GM23338 (cell line): ENCODE results near the gene AMBP. TPM values are rescaled to one million over a fixed set of nuclear protein-coding genes. Genes with fewer than 3 reads are reported as not detected.

Experiments
- ATAC-seq: fragments of 200-7000 bp; cut with Tn5 transposase; 3 replicates; pipeline ENCODE4 v1.9.1; 2020
- DNase-seq: peaks from one replicate; pipeline ENCODE4 v3.0.0-alpha.2; 2015; ENCODE audit warnings: low spot score
- H2AFZ ChIP-seq: fragments of 200-600 bp; sonication (generic); 2 replicates; pipeline ENCODE4 v1.8.0; 2016; ENCODE audit warnings: antibody characterized with exemption, mild to moderate bottlenecking, moderate library complexity
- H3F3A ChIP-seq: fragments of 200-600 bp; sonication (generic); replicated peaks from 2 replicates; pipeline ENCODE4 v1.8.0; 2017; ENCODE audit warnings: antibody characterized with exemption, mixed run types, low read depth
- H3K27ac ChIP-seq: fragments of 200-600 bp; sonication (generic); 2 replicates; pipeline ENCODE4 v1.6.1; 2016; ENCODE audit warnings: low read depth
- H3K27me3 ChIP-seq: fragments of 200-600 bp; sonication (generic); 2 replicates; pipeline ENCODE4 v1.8.0; 2016; ENCODE audit warnings: mild to moderate bottlenecking, mixed run types, moderate library complexity; ENCODE audit not compliant: insufficient read depth
- H3K36me3 ChIP-seq: fragments of 200-600 bp; sonication (generic); 2 replicates; pipeline ENCODE4 v1.8.0; 2016; ENCODE audit warnings: mild to moderate bottlenecking; ENCODE audit not compliant: insufficient read depth
- H3K4me1 ChIP-seq: fragments of 200-600 bp; sonication (generic); 2 replicates; pipeline ENCODE4 v1.8.0; 2016; ENCODE audit warnings: mild to moderate bottlenecking, moderate library complexity; ENCODE audit not compliant: insufficient read depth
- H3K4me2 ChIP-seq: fragments of 200-600 bp; sonication (generic); 2 replicates; pipeline ENCODE4 v1.7.1; 2017; ENCODE audit warnings: mixed run types
- H3K4me3 ChIP-seq: fragments of 200-600 bp; sonication (generic); 2 replicates; pipeline ENCODE4 v1.6.1; 2016; ENCODE audit warnings: mixed run types
- H3K79me2 ChIP-seq: fragments of 200-600 bp; sonication (generic); replicated peaks from 2 replicates; pipeline ENCODE4 v1.8.0; 2017; ENCODE audit warnings: mild to moderate bottlenecking; ENCODE audit not compliant: insufficient read depth
- H3K9me2 ChIP-seq: fragments of 200-600 bp; sonication (generic); 2 replicates; pipeline ENCODE4 v1.8.0; 2017; ENCODE audit not compliant: insufficient read depth
- H4K20me1 ChIP-seq: fragments of 200-600 bp; sonication (generic); replicated peaks from 2 replicates; pipeline ENCODE4 v1.8.0; 2017; ENCODE audit warnings: mild to moderate bottlenecking; ENCODE audit not compliant: insufficient read depth
- H3K27ac Mint-ChIP-seq: 2 replicates; pipeline ENCODE4 v1.8.0; 2020; ENCODE audit warnings: inconsistent platforms, mild to moderate bottlenecking, moderate library complexity, mixed read lengths
- H3K27me3 Mint-ChIP-seq: 3 replicates; pipeline ENCODE4 v1.8.0; 2022; ENCODE audit warnings: low read depth, mild to moderate bottlenecking, moderate library complexity, mixed read lengths, inconsistent platforms; ENCODE audit not compliant: insufficient read depth, poor library complexity
- H3K36me3 Mint-ChIP-seq: 3 replicates; pipeline ENCODE4 v1.8.0; 2021; ENCODE audit warnings: low read depth, mild to moderate bottlenecking, inconsistent platforms, moderate library complexity, mixed read lengths
- H3K4me1 Mint-ChIP-seq: 3 replicates; pipeline ENCODE4 v1.8.0; 2020; ENCODE audit warnings: mild to moderate bottlenecking, inconsistent platforms, mixed read lengths
- H3K4me3 Mint-ChIP-seq: 3 replicates; pipeline ENCODE4 v1.8.0; 2021; ENCODE audit warnings: moderate library complexity, mild to moderate bottlenecking, inconsistent platforms, mixed read lengths
- H3K9me3 Mint-ChIP-seq: 3 replicates; pipeline ENCODE4 v1.8.0; 2020; ENCODE audit warnings: moderate library complexity, mild to moderate bottlenecking, inconsistent platforms, mixed read lengths
- CREB1 ChIP-seq: fragments of 250-450 bp; sonication (Bioruptor Pico); IDR thresholded peaks from 2 replicates; pipeline ENCODE4 v1.5.0; 2020; ENCODE audit warnings: low read depth, mild to moderate bottlenecking, moderate library complexity
- CTCF ChIP-seq, 2 experiments: fragments of 200-600 bp in 1 of 2; sonication (generic) in 1 of 2; conservative IDR thresholded peaks; 2 replicates each; pipeline versions ENCODE4 v1.5.1 to v1.6.1; 2016 to 2017; ENCODE audit warnings: antibody characterized with exemption in 2 of 2, low read depth in 2 of 2, mild to moderate bottlenecking in 2 of 2, moderate library complexity in 1 of 2
- ETS1 ChIP-seq: IDR thresholded peaks from 2 replicates; pipeline ENCODE4 v1.6.1; 2016; ENCODE audit warnings: antibody characterized with exemption
- EZH2 ChIP-seq: fragments of 200-600 bp; sonication (generic); IDR thresholded peaks from one replicate; pipeline ENCODE4 v1.8.0; 2017; ENCODE audit warnings: antibody characterized with exemption, mild to moderate bottlenecking, low read depth; ENCODE audit not compliant: unreplicated experiment
- EZH2phosphoT487 ChIP-seq: fragments of 200-600 bp; sonication (generic); IDR thresholded peaks from one replicate; pipeline ENCODE4 v1.8.1; 2018; ENCODE audit warnings: antibody characterized with exemption; ENCODE audit not compliant: unreplicated experiment
- JUNB ChIP-seq: IDR thresholded peaks from one replicate; pipeline ENCODE4 v1.6.1; 2016; ENCODE audit warnings: antibody characterized with exemption; ENCODE audit not compliant: unreplicated experiment
- NANOG ChIP-seq: IDR thresholded peaks from 2 replicates; pipeline ENCODE4 v1.6.1; 2016; ENCODE audit warnings: antibody characterized with exemption, borderline replicate concordance
- POLR2AphosphoS5 ChIP-seq: IDR thresholded peaks from 2 replicates; pipeline ENCODE4 v1.6.1; 2016; ENCODE audit warnings: antibody characterized with exemption, low read depth
- REST ChIP-seq: IDR thresholded peaks from one replicate; pipeline ENCODE4 v1.6.1; 2018; ENCODE audit warnings: antibody characterized with exemption; ENCODE audit not compliant: unreplicated experiment
- STAT1 ChIP-seq: IDR thresholded peaks from one replicate; pipeline ENCODE4 v1.6.1; 2016; ENCODE audit warnings: antibody characterized with exemption; ENCODE audit not compliant: unreplicated experiment
- ZNF114 ChIP-seq: fragments of 250-450 bp; sonication (Bioruptor Pico); IDR thresholded peaks from 2 replicates; pipeline ENCODE4 v1.5.0; 2020; ENCODE audit warnings: mild to moderate bottlenecking, moderate library complexity
- ZNF331 ChIP-seq: fragments of 250-450 bp; sonication (Bioruptor Pico); IDR thresholded peaks from 2 replicates; pipeline ENCODE4 v1.5.0; 2020; ENCODE audit warnings: low read depth, mild to moderate bottlenecking, moderate library complexity
- ZNF462 ChIP-seq: fragments of 250-450 bp; sonication (Bioruptor Pico); IDR thresholded peaks from 2 replicates; pipeline ENCODE4 v1.5.0; 2020; ENCODE audit warnings: mild to moderate bottlenecking, moderate library complexity
- polyA plus RNA-seq: library from polyadenylated mRNA; unstranded; fragments of >200 nt; fragmentation: Nextera tagmentation; extraction: Ambion mirVana; gene quantifications from 2 replicates; pipeline ENCODE4 v1.2.1, GENCODE V29; 2016
- total RNA-seq: library from RNA; depleted of rRNA; stranded (reverse); fragments of >200 nt; shearing (Covaris generic); gene quantifications from 2 replicates; pipeline ENCODE4 v1.2.3, GENCODE V29; 2014

The AMBP gene
- total and polyA plus RNA-seq, 2 experiments from 2014 or later, result 1.3 to 2.0 TPM

- peaks cover 8% of the 10 kb centered on the region for H3K4me1 ChIP-seq
- peaks cover 2% of the 10 kb centered on the region; the same call in 1 of the 2 replicates for H3K36me3 ChIP-seq
Observed at GRCh38 chr9:114016101-114016500, 62.0 kb downstream of the AMBP start.

More at GRCh38 chr9:114016101-114016500, 62.0 kb downstream of the AMBP start:
- no peak for DNase-seq
- peaks cover 26% of the 10 kb centered on the region for H3K36me3 Mint-ChIP-seq
- Histone ChIP-seq H3K27me3 (no peaks in the 10 kb centered on the region), H3K4me3 (no peak overlapping the region), H3K9me2 (no peaks in the 10 kb centered on the region), H4K20me1 (no peaks in the 10 kb centered on the region; the same call in 1 of the 2 replicates), H3K4me2 (no peak overlapping the region), H3K27ac (no peak overlapping the region), H3K79me2 (no peaks in the 10 kb centered on the region), H3F3A (no peaks in the 10 kb centered on the region), H2AFZ (no peak overlapping the region)
- ATAC-seq, result no peak
- TF ChIP-seq EZH2 (no peak), ZNF462 (CRISPR knock-in tag) (no peak), CREB1 (CRISPR knock-in tag) (no peak), NANOG (no peak), POLR2AphosphoS5 (no peak), ETS1 (no peak), ZNF114 (CRISPR knock-in tag) (no peak), STAT1 (no peak), EZH2phosphoT487 (no peak), JUNB (no peak), ZNF331 (CRISPR knock-in tag) (no peak), REST (no peak), CTCF (conservative IDR thresholded peaks at IDR 0.05; ENCODE audit: low read depth in 2 of 2) (no peak)
- H3K9me3 Mint-ChIP-seq, result no peaks in the 10 kb centered on the region
- peaks cover 7% of the 10 kb centered on the region for H3K4me1 Mint-ChIP-seq
- no peak overlapping the region for H3K27ac Mint-ChIP-seq
- no peak overlapping the region for H3K4me3 Mint-ChIP-seq
- H3K27me3 Mint-ChIP-seq, result no peaks in the 10 kb centered on the region
